Natural killer cell (primary cell): ENCODE results near the gene MAP4K1. TPM values are rescaled to one million over a fixed set of nuclear protein-coding genes. Genes with fewer than 3 reads are reported as not detected.
A peak's percentile ranks its signal among the peaks of the same experiment; 100 is the strongest.

Experiments used
- ATAC-seq, 3 donors: fragments of 150-1000 bp in 2 of 3; fragments of 200-7000 bp in 1 of 3; cut with Tn5 transposase; 1 replicate in 1 of 3; 2 replicates in 2 of 3; pipeline ENCODE4 v1.10.0; 2021; ENCODE audit warnings: mild to moderate bottlenecking in 2 of 3, moderate library complexity in 2 of 3
- DNase-seq, 2 donors: peaks; one replicate each; pipeline versions ENCODE4 v3.0.0 to v3.0.0-alpha.2; 2013 to 2021; ENCODE audit warnings: mixed read lengths in 1 of 2
- H3K27ac ChIP-seq: one replicate; pipeline ENCODE4 v1.5.1; 2013; ENCODE audit warnings: mild to moderate bottlenecking, low read length
- H3K27me3 ChIP-seq: one replicate; pipeline ENCODE4 v1.6.1; 2013; ENCODE audit warnings: low read length; ENCODE audit not compliant: control insufficient read depth, insufficient read depth
- H3K36me3 ChIP-seq: one replicate; pipeline ENCODE4 v1.6.1; 2013; ENCODE audit warnings: low read length; ENCODE audit not compliant: control insufficient read depth, insufficient read depth
- H3K4me1 ChIP-seq: one replicate; pipeline ENCODE4 v1.6.1; 2013; ENCODE audit warnings: low read length; ENCODE audit not compliant: control insufficient read depth, insufficient read depth
- H3K4me3 ChIP-seq: one replicate; pipeline ENCODE4 v1.5.1; 2013; ENCODE audit warnings: low read length
- H3K9me3 ChIP-seq: one replicate; pipeline ENCODE4 v1.6.1; 2013; ENCODE audit warnings: low read length; ENCODE audit not compliant: control insufficient read depth, insufficient read depth
- H3K27ac Mint-ChIP-seq, 2 donors: one replicate each; pipeline ENCODE4 v1.8.0; 2022; ENCODE audit warnings: mild to moderate bottlenecking in 2 of 2, mixed read lengths in 2 of 2, moderate library complexity in 1 of 2
- H3K27me3 Mint-ChIP-seq, 2 donors: one replicate each; pipeline ENCODE4 v1.8.0; 2022; ENCODE audit warnings: low read depth in 2 of 2, mixed read lengths in 2 of 2
- H3K36me3 Mint-ChIP-seq: one replicate; pipeline ENCODE4 v1.8.0; 2022; ENCODE audit warnings: mixed read lengths
- H3K4me1 Mint-ChIP-seq, 2 donors: one replicate each; pipeline ENCODE4 v1.8.0; 2022; ENCODE audit warnings: mixed read lengths in 2 of 2
- H3K4me3 Mint-ChIP-seq: one replicate; pipeline ENCODE4 v1.8.0; 2022; ENCODE audit warnings: mild to moderate bottlenecking, moderate library complexity, mixed read lengths
- H3K9me3 Mint-ChIP-seq, 2 donors: one replicate each; pipeline ENCODE4 v1.8.0; 2022; ENCODE audit warnings: mixed read lengths in 2 of 2
- CTCF ChIP-seq: fragments of 200-600 bp; IDR thresholded peaks from one replicate; pipeline ENCODE4 v1.8.0; 2022; ENCODE audit warnings: antibody characterized with exemption
- WGBS: methylation state at CpG from one replicate; pipeline ENCODE4 v1.1.7; 2013; ENCODE audit warnings: missing lambda C conversion rate; ENCODE audit not compliant: insufficient coverage; 5-methylcytosine and 5-hydroxymethylcytosine counted together
- intact Hi-C: fragments of 100-400 bp; cut with micrococcal nuclease; formaldehyde crosslinking; loops from one replicate; pipeline ENCODE4 v1.14.2; 2022
- total RNA-seq, 4 donors: library from RNA; stranded (reverse); fragments of 120-200 nt in 1 of 4; gene quantifications; one replicate each; pipeline versions ENCODE4 v1.2.3 to v1.2.4, GENCODE V29; 2013 to 2022

The MAP4K1 gene
- total RNA-seq, 3 donors from 2014 or later (not counting 1 experiment from before 2014, with no cell fraction given): 162 to 201 (median 163) TPM

GRCh38 chr19:38547421-38547820, 70.3 kb downstream of the MAP4K1 start:
- intact Hi-C loops: no loop called here
- H3K4me3 Mint-ChIP-seq: no peak overlapping the region
- no peaks in the 10 kb centered on the region for H3K9me3 ChIP-seq
- H3K4me1 ChIP-seq: peaks cover 22% of the 10 kb centered on the region
- H3K4me3 ChIP-seq: no peak overlapping the region
- peaks cover 11 to 14% of the 10 kb centered on the region in 2 donors for H3K4me1 Mint-ChIP-seq
- H3K27me3 ChIP-seq: no peaks in the 10 kb centered on the region
- H3K27me3 Mint-ChIP-seq: peaks cover 6 to 8% of the 10 kb centered on the region in 2 donors
- no peak for ATAC-seq
- H3K9me3 Mint-ChIP-seq: no peaks in the 10 kb centered on the region
- no peaks in the 10 kb centered on the region for H3K36me3 Mint-ChIP-seq
- whole genome bisulfite sequencing: 90% methylated on average over 4 of the region's 5 CpGs
- H3K27ac ChIP-seq: no peak overlapping the region
- no peaks in the 10 kb centered on the region for H3K36me3 ChIP-seq
- no peak for DNase-seq
- no peak overlapping the region for H3K27ac Mint-ChIP-seq
- no peak for TF ChIP-seq CTCF

- no peaks in the 10 kb centered on the region for H3K36me3 Mint-ChIP-seq
These were observed 72.2 kb downstream of the MAP4K1 start for GRCh38 chr19:38545596-38545995.

GRCh38 chr19:38544569-38545315, 73.0 kb downstream of the MAP4K1 start:
- peaks cover 13% of the 10 kb centered on the region for H3K4me1 ChIP-seq
- Mint-ChIP-seq H3K27me3 (peaks cover 0 to 3% of the 10 kb centered on the region in 2 donors), H3K4me3 (peak overlapping the region; percentile 43), H3K36me3 (no peaks in the 10 kb centered on the region), H3K4me1 (peaks cover 7 to 11% of the 10 kb centered on the region in 2 donors), H3K9me3 (no peaks in the 10 kb centered on the region), H3K27ac (peak overlapping the region in 1 of 2 donors; percentile 5)
- no peaks in the 10 kb centered on the region for H3K36me3 ChIP-seq
- H3K9me3 ChIP-seq: no peaks in the 10 kb centered on the region
- TF ChIP-seq CTCF: peak; percentile 66
- H3K4me3 ChIP-seq: no peak overlapping the region
- intact Hi-C loops: loop anchor here (1.0 to 2.0 kb wide), 3 partner anchors 90 to 408 kb away; no protein-coding TSS in a partner anchor
- 40% methylated on average over 5 of the region's 6 CpGs for WGBS
- peak in 1 of 2 donors; percentile 78 for DNase-seq
- ATAC-seq: no peak
- H3K27me3 ChIP-seq: no peaks in the 10 kb centered on the region
- no peak overlapping the region for H3K27ac ChIP-seq

More at GRCh38 chr19:38545596-38545995, 72.2 kb downstream of the MAP4K1 start:
- Histone ChIP-seq H3K9me3 (no peaks in the 10 kb centered on the region), H3K4me1 (peaks cover 13% of the 10 kb centered on the region), H3K27me3 (no peaks in the 10 kb centered on the region), H3K27ac (no peak overlapping the region), H3K36me3 (no peaks in the 10 kb centered on the region), H3K4me3 (no peak overlapping the region)
- 98% methylated on average over 7 of the region's 8 CpGs for WGBS
- DNase-seq: no peak
- Mint-ChIP-seq H3K9me3 (no peaks in the 10 kb centered on the region), H3K27ac (no peak overlapping the region), H3K4me3 (no peak overlapping the region), H3K4me1 (peaks cover 7 to 11% of the 10 kb centered on the region in 2 donors), H3K27me3 (peaks cover 0 to 3% of the 10 kb centered on the region in 2 donors)
- ATAC-seq: no peak
- intact Hi-C loops: loop anchor here (2.0 kb wide), 1 partner anchor 387 kb away; no protein-coding TSS in a partner anchor
- no peak for TF ChIP-seq CTCF
